GM03348 (cell line): ENCODE data around the gene CGRRF1.

Experiments used
- DNase-seq: peaks from one replicate; pipeline ENCODE4 v3.0.0; 2012; ENCODE audit warnings: low spot score

Gene CGRRF1

DNA sequence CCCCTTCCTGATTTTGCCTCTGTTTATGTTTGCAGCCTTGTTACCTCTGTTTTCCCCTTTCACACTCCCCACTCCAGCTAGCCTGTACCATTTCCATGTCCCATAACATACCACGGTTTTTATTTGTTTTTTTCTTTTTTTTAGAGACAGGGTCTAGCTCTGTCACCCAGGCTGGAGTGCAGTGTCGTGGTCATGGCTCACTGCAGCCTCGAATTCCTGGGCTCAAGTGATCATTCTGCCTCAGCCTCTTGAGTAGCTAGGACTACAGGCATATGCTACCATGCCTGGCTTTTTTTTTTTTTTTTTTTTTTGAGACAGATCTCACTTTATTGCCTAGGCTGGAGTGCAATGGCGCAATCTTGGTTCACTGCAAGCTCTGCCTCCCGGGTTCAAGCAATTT is 38.8 kb downstream of the CGRRF1 start:
- DNase-seq, result no peak

- no peak for DNase-seq
Observed at GRCh38 chr14:54549862-54550261, 40.2 kb downstream of the CGRRF1 start.

DNA sequence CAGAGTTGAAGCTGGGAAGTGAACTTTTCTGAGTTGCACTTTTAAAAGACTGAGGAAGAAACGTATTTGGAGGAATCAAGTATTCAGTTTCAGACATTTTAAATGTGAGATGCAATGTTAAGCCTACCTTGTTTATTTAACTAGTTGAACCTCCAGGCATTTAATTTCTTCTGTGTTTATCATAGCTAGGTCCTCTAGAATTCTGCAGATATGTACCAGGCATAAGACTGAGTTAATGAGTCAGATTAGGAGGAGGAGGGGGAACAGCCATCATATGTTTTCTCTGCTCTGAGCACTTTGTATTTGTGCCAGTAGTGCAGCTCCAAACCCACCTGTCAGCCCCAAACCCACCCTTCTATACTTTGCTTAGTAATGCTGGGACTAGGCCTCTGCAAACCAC is 40.8 kb downstream of the CGRRF1 start:
- no peak for DNase-seq

DNA sequence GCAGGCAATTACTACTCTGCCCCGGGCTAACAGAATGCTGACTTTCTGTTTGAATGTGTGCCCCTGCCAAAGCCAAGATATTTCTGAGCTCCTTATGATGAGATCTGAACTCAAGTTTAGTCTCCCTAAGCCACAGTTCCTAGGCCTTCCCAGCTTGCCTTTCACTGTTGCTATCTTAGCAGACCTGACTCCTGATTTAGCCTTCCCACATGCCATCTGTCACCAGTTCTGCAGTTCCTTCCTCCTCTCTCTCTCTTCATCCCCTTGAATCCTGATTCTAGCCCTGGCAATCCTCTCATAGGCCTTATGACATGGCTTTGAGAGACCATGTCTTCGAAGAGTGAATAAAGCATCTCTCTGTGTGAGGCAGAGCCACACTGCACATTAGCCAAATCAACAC is 44.7 kb downstream of the CGRRF1 start:
- DNase-seq, result no peak

- DNase-seq, result no peak
Observed at GRCh38 chr14:54555651-54556050, 45.9 kb downstream of the CGRRF1 start.

DNA sequence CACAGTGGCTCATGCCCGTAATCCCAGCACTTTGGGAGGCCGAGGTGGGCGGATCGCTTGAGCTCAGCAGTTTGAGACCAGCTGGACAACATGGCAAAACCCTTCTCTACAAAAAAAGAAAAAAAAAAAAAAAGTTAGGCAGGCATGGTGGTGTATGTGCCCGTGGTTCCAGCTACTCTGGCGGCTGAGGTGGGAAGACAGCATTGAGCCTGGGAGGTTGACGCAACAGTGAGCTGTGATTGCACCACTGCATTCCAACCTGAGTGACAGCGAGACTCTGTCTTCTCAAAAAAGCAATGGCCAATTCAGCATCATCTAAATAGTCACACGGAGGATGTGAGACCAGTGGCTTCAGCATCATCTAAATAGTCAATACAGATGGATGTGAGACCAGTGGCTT is 46.8 kb downstream of the CGRRF1 start:
- no peak for DNase-seq

GRCh38 chr14:54562334-54562733 is 52.6 kb downstream of the CGRRF1 start:
- peak; percentile 72 for DNase-seq

- DNase-seq, result peak; percentile 14
Observed at GRCh38 chr14:54564071-54564867, 54.6 kb downstream of the CGRRF1 start.

GRCh38 chr14:54564868-54565784 is 55.4 kb downstream of the CGRRF1 start:
- DNase-seq, result peak; percentile 59

GRCh38 chr14:54565785-54566409 is 56.2 kb downstream of the CGRRF1 start:
- peak; percentile 97 for DNase-seq

DNA sequence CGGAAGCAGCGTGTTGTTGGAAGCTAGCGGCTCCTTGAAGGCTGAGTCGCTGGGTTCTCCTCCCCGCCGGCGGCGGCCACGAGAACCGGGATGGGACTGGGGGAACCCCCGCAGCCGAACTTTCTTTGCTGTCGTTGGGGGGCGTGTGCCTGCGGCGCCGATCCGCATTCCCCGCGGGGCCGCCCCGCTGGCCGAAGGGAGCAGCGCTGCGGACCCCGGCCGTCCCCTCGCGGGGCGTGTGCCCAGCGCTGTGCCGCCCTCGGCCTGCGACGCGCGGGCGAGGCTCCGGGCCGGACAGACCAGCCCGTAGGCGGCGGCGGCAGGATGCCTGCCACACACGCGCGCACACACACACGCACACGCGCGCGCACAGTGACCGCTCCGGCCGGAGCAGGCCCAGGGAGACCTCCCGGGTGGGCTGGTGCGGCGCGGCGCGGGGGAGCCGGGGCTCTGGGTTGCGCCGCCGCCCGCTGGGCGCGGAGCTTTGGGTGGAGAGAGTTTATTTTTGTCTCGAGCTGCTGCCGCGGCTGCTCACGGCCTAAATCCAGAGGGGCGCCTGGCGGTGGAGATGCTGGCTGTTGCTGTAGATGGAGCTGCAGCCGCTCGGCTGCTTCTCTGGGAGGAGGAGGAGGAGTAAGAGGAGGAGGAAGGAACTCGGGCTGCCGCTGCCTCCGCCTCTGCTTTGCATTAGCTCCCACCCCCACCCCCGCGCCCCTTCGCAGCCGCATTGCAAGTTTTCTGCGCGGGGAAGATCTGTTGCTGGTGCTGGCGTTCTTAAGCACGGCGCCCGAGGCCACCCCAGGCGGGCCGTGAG is 56.9 kb downstream of the CGRRF1 start, which contains the start of gene SAMD4A:
Gene SAMD4A (plus strand): TSS at position 719 of the 814 bp plus-strand sequence. CDS start 789 bp downstream, outside the sequence.
- DNase-seq, result peak; percentile 81

DNA sequence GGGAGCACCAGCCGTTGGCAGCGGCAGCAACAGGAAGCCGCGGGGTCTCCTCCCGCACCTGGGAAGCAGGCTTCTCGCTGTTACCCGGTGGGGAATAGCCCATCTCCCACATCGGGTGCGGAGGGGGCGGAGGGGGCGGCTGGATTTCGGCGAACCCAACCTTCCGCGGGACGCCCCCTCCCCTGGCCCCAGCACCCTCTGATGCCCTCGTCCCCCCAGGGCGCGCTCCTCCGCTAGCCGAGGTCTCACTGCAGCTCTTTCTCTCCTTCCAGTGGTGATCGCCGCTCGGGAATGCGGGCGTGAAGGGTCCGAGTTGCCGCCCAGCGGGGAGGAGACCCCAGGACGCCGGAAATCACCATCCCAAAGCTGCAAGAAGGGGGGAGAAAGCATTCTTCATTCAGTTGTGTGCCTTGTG is 57.5 kb downstream of the CGRRF1 start:
- peak; percentile 36 for DNase-seq

DNA sequence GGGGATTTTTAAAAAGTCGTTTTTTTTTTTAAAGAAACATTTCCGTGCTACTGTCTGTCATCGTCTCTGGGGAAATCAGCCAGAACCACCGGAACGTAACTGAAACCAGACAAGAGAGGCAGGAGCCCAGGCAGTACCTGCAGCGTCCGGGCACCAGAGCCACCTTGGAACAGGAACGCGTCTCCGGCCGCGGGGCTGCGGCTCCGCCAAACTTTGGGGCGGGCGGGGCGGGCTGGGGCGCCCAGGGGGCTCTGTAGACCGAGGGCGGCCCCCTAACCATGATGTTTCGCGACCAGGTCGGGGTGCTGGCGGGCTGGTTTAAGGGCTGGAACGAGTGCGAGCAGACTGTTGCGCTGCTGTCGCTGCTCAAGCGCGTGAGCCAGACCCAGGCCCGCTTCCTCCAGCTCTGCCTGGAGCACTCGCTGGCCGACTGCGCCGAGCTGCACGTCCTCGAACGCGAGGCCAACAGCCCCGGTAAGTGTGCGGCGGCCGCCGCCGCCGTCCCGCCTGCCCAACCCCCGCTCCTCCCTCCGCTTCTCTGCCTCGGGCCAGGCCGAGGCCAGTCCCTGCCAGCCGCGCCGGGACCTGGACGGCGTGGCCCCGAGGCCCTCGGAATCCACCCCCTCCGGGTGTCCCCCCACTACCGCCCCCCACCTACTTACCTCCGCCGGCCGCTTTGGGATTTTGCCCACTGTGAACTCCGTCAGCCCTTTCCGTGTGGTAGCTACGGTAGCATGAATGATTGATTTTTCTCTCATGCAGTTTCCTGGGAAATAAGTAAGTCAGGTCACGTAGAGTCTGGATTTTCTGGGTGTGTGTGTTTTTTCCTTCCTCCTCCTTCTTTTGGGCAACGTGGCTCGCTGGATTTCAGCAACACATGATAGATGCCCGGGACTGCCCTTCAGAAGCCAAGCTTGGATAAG is 58.2 kb downstream of the CGRRF1 start:
- peak; percentile 48 for DNase-seq

- peak; percentile 47 for DNase-seq
Observed at GRCh38 chr14:54568821-54569595, 59.3 kb downstream of the CGRRF1 start.

DNA sequence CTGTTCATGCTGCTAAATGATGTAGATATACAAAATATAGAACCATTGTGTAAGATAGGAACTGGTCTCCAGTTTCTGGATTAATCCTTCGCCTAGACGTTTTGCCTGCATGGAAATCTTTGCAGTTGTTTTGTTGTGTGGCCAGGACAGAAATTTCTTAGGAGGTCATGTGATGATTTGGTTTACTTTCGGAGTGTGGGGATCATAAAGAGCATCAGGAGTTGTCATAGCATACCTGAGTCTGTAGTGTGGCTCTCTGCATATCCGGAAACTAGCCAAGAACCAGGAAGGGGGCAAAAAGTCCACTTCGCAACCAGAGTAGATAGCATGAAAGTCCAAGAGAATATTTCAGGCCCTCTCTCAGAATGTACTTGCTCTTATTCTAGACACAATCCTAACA is 60.3 kb downstream of the CGRRF1 start:
- no peak for DNase-seq

DNA sequence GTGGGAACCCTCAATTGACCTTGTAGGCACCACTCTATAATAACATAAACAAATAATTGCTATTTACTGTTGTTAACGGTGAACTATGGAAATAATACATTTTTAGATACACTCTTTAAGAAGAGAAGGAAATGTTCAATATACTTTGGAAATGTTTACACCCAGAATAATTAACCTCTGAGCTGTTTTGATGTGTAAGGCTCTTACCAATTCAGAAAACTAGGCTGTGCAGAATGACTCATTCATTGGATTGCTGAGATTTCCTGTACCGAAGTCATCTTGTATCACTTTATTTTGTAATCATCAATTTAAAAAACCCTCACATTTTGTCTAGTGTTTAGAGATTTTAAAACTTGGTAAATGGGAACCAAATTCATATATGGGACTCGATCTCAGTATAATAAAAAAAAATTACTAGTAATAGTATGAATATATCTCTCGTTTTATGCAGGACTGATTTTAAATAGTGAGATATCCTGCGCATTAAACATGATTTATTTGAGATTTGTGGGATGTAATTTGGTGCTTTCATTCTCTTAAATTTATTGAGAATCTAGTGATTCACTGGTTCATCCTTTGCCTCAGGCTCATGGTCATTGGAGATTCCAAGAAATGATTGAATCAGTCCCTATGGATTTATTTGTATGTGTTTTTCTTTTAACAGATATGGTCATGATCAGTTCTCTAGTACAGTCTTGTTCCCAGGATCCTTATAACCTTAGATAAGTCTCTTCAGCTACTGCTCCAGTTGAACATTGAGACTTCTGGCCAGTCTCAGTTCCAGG is 61.1 kb downstream of the CGRRF1 start:
- DNase-seq, result peak; percentile 63

GRCh38 chr14:54572316-54572715 is 62.6 kb downstream of the CGRRF1 start:
- no peak for DNase-seq

DNA sequence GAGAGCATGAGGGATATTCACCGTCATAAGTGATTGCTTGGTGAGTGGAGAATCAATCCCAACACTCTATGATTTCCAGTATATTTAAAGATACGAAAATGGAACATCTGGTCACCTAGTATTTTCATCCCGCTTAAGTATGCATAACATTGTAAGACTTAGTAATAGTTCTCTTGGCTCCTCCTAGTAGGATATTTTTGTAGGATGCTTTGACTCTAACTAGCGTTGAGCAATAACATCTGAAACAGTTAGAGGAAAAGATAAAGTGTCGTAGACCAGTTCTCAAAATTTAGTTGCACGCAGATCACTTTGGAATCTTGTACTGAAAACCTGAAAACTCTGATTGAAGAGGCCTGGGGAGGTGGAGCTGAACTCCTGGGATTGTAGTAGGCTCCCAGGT is 64.8 kb downstream of the CGRRF1 start:
- DNase-seq, result no peak

DNA sequence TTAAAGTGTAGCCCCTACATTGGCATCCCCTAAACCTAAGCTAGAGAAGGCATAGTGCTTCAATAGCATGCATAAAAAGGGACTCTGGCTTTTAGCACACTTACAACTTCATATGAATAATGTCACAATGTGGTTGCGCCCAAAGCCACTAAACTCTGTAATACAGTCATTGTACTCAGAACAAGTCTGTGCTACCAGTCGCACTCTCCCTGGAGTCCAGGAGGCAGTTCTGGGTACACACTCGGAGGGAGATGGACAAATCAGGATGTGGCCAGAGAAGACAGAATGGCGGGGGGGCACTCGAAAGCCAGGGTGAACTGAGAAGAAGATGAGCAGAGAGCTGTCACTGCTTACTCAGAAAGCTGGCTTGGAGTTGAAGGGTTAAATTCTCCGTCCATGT is 67.8 kb downstream of the CGRRF1 start:
- no peak for DNase-seq
